NCI-H1105 treated with DMSO at 0.1 percent for 48 hours (cell line): ENCODE data around the gene VTA1.
"Not testable (repeated sequence)": the region's sequence is repeated elsewhere in the genome, so short reads cannot be mapped to it uniquely, and the experiment has no call there.

Experiments
- DNase-seq: peaks from one replicate; lab custom pipeline; 2025; lab: John Stamatoyannopoulos, UW

The VTA1 gene

DNA sequence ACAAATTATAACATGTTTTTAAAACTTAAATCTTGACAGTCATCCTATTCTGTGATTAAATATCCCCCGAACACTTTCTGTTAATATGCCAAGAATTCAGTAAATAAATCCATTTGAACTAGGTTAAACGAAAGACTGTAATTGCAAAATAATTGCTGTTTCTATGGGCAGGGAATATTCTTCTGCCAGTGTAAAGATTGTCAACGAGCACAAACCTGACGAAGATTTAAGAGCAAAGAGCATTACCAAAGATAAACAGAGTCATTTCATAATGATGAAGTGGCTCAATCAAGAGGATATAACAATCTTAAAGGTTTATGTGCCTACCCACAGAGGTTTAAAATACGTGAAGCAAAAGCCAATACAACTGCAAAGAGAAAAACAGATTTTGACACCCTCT, 78.5 kb downstream of the VTA1 start:
- DNase-seq = peak; percentile 12

DNA sequence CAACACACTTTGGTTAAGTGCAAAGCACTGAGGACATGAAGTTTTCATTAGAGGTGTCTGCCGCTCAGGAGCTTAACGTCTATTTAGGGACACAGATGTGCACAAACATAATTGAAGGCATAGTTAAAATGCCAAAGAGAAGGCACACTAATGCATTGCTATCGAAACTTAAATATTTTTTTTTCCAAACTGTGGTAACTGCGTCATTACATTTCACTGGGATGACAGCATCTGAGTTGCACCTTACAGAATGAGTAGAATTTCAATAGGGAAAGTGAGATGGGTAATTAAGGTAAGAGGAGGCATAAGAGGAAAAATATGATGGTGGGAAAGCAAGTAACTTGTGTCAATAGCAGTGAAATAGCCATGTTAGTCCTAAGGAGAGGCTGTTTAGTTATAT, 79.7 kb downstream of the VTA1 start:
- no peak for DNase-seq

DNA sequence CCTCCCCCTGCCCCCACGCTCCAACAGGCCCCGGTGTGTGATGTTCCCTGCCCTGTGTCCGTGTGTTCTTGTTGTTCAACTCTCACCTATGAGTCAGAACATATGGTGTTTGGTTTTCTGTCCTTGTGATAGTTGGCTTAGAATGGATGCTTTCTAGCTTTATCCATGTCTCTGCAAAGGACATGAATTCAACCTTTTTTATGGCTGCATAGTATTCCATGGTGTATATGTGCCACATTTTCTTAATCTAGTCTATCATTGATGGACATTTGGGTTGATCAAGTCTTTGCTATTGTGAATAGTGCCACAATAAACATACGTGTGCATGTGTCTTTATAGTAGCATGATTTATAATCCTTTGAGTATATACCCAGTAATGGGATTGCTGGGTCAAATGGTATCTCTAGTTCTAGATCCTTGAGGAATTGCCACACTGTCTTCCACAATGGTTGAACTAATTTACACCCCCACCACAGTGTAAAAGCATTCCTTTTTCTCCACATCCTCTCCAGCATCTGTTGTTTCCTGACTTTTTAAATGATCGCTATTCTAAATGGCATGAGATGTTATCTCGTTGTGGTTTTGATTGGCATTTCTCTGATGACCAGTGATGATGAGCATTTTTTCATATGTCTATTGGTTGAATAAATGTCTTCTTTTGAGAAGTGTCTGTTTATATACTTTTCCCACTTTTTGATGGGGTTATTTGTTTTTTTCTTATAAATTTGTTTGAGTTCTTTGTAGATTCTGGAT, 82.6 kb downstream of the VTA1 start:
- DNase-seq = not testable (repeated sequence)

GRCh38 chr6:142232206-142233044, 85.4 kb downstream of the VTA1 start:
- DNase-seq = not testable (repeated sequence)

GRCh38 chr6:142233945-142234682, 87.1 kb downstream of the VTA1 start:
- no peak for DNase-seq

DNA sequence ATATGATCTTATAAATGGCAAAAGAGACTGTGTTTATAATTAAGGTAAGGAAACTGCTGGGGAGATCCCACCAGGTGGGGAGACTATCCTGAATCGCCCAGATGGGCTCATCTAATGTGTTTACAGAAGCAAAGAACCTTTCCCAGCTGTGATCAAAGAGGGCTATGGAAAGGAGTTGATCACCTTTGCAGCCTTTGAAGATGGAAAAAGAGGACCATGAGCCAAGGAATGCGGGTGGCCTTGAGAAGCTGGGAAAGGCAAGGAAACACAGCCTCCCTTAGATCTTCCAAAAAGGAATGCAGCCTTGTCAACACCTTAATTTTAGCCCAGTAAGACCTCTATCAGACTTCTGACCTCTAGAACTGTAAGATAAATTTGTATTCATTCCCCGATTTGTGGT, 88.2 kb downstream of the VTA1 start:
- DNase-seq = no peak

DNA sequence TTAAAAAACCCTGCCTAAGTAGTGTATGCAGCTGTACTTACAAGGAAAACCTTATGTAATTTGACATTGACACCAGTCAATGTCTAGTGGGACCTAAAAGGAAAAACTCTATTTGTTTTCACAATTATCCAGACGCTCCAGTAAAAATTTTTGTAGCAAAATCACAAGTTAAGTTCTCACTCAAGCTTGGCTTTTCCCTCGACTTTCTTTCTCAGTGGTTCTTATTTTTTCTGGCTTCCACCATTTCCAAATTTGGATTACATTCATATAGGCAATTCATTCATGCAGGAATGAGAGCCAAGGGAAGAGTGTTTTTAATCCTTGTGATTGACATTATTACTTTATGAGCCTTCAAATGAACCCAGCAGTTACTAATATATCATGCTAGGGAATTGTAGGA, 88.7 kb downstream of the VTA1 start:
- no peak for DNase-seq

DNA sequence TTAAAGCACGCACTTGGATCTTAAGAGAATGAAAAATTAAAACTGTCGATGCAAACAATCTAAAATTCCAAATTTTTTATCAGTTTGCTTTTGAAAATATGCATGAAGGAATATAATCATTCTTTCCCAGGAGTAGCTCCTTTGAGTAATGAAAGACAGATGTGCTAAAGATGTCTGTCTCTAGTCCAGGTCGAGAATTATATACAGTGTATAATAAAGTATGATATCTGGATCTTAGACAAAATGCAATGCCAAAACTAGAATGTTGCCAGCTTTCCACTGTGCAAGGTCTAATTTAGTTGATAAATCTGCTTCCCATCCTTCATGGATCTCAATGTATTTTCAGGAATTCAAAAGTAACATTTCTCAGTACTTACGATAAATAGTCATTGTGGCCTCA, 89.6 kb downstream of the VTA1 start:
- no peak for DNase-seq

GRCh38 chr6:142238881-142239280, 91.8 kb downstream of the VTA1 start:
- DNase-seq = no peak

- DNase-seq = peak; percentile 20
These were observed 93.1 kb downstream of the VTA1 start for GRCh38 chr6:142240179-142240578.

- no peak for DNase-seq
These were observed 94.0 kb downstream of the VTA1 start for GRCh38 chr6:142241061-142241460.

GRCh38 chr6:142242269-142242668, 95.2 kb downstream of the VTA1 start:
- DNase-seq = no peak

- no peak for DNase-seq
These were observed 99.9 kb downstream of the VTA1 start for GRCh38 chr6:142246960-142247359.

- no peak for DNase-seq
These were observed 102.2 kb downstream of the VTA1 start for GRCh38 chr6:142249266-142249665.

GRCh38 chr6:142251930-142252445, 104.9 kb downstream of the VTA1 start:
- DNase-seq = no peak

DNA sequence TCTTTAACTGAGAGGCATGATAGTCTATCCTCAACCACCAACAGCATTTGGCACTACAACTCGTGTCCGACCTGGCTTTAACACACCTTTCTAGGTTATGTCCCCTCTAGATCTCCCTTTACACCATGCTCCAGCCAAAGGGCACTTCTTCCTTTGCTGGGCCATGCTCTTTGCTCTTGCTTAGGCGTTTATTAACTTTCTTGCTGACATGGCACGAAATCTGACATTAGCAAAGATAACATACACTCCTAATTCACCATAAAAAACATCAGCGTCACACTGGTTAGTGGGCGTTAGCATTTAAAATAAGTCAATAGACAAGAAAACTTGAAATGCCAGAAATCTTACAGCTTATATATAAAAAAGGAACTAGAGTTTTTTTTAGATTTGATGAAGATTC, 107.5 kb downstream of the VTA1 start:
- DNase-seq = no peak

DNA sequence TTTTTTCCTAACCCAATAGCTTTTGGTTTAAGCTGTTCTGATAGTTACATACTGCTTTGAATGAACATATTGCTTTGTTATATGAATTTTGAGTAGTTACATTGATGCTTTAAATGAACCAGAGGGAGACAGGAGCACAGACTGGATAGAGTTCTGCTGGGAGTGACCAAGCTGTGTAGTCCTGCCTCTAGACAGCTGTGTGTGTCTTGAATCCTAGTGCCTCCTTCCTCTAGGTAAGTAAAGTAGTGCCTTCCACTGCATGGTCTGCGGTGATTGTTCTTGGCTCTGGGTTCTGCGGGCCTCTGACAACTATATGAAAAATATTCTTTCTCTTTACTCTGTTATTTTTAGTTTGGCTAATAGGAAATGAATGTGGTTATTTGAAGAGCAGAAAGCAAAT, 108.7 kb downstream of the VTA1 start:
- DNase-seq = no peak

DNA sequence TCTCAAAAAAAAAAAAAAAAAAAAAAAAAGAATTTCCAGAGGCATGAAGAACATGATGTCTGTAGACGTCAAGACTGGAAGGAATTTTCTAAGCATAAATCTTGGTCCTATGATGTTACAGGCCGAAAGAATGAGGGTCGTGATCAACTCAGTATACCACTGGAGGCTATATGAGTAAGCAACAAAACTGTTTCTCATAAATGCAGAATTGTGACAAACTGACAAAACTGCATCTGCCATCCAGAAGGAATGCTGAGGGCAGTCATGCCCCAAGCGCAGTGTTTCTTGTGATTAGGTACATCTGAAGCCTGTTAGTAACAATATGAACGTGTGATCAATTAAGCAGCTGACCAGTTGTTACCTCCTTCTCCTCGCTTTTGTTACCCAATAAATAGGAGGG, 111.2 kb downstream of the VTA1 start:
- no peak for DNase-seq

DNA sequence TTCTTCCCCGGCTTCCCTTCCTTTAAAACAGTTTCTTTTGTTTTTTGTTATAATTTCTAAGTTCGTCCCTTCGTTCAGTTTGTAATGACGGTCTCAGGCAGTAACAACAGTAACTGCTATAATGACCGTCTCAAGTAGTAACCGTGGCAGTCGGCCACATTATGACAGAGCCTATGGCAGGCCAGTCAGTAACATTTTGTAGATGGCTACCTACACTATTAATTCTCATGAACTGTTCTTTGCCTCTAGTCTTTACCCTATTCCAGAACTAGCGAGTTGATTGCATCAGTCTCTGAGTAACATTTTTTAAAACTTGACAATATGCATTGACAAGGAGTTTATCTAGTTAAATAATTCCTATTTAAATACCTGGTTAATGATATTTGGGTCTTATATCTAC, 111.7 kb downstream of the VTA1 start:
- no peak for DNase-seq

DNA sequence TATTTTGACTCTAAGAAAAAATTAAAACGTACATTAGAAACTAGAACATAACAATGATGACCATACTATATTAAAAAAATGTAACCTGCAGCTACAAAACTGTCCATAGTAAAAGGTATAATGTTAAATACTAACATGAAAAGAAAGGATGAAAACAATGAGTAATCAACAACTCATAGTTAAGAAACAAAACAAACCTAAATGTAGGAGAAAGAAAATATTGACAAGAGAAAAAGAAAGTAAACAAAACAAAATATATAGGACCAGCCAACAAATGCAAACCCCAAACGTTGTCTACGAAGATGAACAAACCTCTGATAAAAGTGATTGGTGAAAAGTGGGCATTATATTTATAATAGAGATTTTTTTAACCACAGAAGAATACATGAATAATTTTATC, 113.7 kb downstream of the VTA1 start:
- no peak for DNase-seq

- no peak for DNase-seq
These were observed 115.2 kb downstream of the VTA1 start for GRCh38 chr6:142262231-142262630.

- DNase-seq = no peak
These were observed 118.4 kb downstream of the VTA1 start for GRCh38 chr6:142265476-142265875.

DNA sequence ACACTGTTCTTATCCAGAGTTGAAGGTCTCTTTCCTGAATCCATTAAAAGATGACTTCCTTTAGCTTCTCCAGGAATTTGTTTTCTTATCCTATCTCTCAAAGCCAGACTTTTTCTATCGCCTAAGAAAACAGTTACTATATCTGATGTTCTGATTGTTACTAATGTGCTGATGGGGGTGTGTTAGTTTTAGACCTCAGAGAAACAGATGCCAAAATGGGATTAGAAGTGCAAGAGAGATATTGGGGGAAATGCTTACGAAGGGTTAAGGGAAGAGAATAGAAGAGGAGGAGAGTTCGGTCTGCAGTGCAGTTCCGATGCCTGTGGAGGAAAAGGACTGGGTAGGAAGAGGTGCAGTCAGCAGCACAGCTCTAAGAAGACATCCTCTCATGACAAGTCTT, 119.0 kb downstream of the VTA1 start:
- no peak for DNase-seq
